NCI-H510A (cell line): Measurements from ENCODE around the gene MYL6B.
A peak's percentile ranks its signal among the peaks of the same experiment; 100 is the strongest.
"Not testable (repeated sequence)": the region's sequence is repeated elsewhere in the genome, so short reads cannot be mapped to it uniquely, and the experiment has no call there.

Experiments
- DNase-seq: peaks from one replicate; lab custom pipeline; 2025; lab: John Stamatoyannopoulos, UW

Gene MYL6B

DNA sequence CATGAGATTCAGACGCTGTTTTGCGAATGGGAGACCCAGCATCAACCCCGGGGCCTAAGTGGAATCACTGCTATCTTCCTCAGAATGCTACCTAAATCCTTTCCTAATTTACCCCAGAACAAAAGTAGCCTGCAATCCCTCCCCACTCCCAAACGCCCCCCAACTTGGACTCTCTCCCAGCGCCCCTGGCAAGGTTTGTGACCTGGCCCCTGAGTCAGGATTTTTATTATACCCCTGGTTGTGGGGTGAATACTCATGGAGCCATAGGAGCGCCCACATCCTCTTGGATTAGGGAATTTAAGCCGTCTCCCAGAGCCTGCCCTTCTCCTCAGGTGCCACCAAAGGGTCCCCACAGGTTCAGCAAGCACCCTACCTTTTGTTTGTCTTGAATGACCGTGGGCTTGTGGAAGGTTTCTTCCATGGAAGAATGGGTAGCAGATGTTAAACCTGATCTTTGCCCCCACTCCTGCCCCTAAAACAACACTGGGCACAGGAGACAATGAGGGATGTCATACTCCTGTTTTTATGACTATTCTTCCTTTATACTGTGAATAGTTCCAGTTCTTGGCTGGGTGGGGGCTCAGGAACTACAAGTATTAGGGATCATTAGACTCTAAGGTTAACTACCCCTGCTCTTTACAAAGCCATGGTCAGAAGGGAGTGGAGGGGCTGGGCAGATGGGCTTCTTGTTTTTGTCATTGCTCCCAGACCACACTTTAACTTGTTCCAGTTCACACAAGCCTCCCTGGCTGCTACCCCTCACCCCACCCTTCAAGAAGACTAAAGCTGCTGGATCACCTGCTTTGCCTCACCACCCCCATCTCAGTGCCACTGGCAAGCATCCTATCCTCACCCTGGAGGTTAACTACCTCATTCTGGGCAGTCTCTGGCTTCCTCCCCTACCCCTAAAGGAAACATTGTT lies 630 bp downstream of the MYL6B start:
- no peak for DNase-seq

DNA sequence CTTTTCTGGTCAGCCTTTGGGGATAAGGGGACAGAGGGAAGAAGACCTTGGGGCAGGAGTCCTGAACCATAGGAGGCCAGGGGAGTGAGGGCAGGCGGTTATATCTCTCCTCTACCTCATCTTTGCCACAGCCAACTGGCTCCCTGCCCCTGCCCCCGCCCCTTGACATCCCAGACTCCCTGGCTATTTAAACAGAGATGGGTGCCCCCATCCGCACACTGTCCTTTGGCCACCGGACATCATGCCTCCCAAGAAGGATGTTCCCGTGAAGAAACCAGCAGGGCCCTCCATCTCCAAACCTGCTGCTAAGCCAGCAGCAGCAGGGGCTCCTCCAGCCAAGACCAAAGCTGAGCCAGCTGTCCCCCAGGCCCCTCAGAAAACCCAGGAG lies 1.3 kb downstream of the MYL6B start:
- no peak for DNase-seq

DNA sequence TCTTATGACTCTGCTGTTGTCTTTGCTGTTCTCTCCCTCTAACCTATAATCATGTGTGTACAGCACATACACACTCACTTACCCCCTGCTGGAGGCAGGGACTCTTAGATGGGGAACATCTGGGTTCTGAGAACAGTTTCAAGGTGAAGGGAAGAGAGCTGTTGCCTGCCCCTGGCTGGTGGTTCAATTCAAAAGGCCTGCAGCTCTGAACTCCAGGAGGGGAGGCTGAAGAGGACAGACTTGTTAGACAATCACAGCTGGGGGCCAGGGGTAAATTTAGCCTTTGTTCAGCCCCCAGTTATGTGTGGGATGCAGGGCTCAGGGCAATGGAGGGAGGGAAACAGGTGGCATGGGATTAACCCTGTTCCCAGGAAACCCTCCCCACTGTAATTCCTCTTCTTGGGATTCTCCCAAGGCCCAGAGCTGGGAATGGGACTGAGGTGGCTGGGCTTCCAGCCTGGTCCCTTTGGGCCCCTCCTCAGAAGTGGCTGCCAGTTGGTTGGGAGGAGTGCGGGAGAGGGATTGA lies 1.9 kb downstream of the MYL6B start:
- DNase-seq, result no peak

DNA sequence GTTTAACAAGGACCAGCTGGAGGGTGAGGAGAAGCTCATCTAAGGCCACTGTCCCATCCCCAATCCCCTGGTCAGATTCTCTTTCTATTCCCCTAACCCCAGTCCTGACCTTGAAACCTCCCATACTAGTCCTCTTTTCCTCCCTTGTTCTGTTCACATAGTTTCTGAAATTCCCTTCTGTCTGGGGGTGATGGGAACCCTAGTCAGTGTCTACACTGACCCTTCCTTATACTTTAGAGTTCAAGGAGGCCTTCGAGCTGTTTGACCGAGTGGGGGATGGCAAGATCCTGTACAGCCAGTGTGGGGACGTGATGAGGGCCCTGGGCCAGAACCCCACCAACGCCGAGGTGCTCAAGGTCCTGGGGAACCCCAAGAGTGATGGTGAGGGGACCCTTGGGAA lies 2.4 kb downstream of the MYL6B start:
- DNase-seq, result no peak

DNA sequence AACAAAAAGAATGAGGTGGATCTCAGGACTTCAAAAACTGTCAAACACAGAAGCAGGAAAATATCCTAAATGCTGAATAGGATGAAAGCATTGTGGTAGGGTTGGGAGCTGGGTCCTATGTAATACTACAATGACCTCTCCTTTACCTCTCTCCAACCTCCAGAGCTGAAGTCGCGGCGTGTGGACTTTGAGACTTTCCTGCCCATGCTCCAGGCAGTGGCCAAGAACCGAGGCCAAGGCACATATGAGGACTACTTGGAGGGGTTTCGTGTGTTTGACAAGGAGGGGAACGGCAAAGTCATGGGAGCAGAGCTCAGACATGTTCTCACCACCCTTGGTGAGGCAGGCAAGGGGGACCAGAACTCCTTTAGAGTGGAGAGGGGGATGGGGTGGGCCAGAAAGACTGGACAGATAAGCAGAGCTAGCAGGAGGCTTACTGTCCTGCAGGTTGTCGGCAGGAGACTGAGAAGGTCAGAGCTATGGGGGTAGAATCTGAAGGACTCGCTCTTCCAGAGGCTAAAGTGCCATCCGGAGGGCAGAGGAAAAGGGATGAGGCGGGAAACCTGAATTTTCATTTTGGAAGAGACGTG lies 3.0 kb downstream of the MYL6B start:
- DNase-seq, result no peak

GRCh38 chr12:56156464-56157200 lies 4.2 kb downstream of the MYL6B start:
- not testable (repeated sequence) for DNase-seq

- peak; percentile 63 for DNase-seq
Observed at GRCh38 chr12:56157201-56158028, 5.0 kb downstream of the MYL6B start.

GRCh38 chr12:56158029-56158925 lies 5.9 kb downstream of the MYL6B start, which contains the start of gene MYL6:
MYL6 (plus strand) TSS chr12:56158359; CDS start chr12:56158402, 43 bp downstream.
- peak; percentile 97 for DNase-seq

GRCh38 chr12:56158926-56159461 lies 6.6 kb downstream of the MYL6B start:
- peak; percentile 21 for DNase-seq

DNA sequence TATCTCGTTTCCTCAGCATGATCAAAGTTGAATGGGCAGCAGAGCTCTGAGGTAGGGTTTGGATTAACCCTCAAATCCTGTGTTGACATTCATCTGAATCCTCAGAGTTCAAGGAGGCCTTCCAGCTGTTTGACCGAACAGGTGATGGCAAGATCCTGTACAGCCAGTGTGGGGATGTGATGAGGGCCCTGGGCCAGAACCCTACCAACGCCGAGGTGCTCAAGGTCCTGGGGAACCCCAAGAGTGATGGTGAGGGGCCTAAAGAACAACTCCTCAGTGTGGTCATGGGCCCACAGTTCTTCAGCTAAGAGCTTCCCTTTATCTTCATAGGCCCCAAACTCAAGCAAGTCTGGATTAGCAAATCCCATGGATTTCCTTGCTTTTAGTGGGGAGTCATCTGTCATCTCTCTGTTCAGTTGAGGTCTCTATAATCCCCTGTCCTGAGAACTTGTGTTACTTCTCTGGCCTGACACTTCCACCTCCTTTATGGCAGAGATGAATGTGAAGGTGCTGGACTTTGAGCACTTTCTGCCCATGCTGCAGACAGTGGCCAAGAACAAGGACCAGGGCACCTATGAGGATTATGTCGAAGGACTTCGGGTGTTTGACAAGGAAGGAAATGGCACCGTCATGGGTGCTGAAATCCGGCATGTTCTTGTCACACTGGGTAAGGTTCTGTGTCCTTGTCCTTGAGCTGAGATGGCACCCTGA lies 7.2 kb downstream of the MYL6B start:
- no peak for DNase-seq

- DNase-seq, result no peak
Observed at GRCh38 chr12:56160193-56160763, 7.9 kb downstream of the MYL6B start.

DNA sequence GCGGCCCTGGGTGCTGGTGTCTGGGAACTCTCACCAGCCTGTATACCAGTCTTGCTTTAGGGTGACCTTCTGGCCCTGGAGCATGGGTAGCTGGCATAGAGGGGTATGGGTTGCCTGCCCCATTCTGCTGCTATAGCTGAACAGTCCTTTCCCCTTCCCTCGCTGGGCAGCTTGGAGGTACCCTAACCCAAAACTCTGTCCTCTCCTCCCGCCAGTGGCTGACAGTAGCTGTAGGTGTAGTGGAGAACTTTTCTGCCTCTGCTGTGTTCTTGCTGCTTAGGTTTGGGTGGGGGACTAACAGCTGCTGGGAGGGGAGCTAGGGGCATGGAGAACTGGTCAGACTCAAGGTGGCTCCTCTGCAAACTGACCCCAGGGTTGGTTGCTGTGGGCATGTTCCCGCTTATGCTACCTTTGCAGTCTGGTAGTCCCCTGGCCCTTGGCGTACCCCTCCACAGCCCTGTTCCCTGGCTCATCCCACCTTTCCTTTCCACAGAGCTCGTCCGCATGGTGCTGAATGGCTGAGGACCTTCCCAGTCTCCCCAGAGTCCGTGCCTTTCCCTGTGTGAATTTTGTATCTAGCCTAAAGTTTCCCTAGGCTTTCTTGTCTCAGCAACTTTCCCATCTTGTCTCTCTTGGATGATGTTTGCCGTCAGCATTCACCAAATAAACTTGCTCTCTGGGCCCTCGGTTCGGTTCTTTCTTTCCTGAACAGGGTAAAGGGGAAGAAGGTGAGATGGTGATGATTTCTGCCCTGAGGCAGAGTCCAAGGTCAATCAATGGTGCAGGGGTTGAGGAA lies 8.7 kb downstream of the MYL6B start:
- no peak for DNase-seq

DNA sequence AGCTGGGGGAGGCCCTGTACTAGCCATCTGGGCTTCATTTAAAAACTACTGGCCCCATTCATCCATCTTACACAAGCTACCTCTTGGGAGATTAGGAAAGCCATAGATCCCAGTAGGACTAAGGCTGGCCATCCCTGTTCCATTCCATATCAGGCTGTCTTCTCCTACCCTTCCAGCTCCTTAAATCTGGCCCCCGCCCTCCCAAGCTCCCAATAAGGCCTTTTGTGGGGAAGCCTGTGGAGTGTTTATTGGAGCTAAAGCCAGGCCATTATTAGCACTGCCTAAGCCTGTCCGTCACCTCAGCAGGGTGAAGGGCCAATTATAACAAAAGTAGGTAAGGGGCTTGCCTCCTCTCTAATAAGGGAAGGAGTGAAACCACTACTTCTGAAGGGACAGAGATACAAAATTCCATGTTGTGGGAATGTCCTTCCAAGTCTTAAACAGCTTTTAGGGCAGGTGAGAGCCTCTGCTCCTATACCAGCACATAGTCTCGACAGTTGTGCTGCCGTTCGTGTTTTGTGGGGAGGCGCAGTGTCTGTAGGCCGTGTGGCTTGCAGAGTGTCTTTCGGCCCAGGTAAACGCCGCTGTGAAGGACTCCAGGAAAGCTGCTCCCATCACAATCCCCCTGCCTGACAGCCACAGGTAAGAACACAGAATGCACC lies 9.4 kb downstream of the MYL6B start:
- no peak for DNase-seq

- DNase-seq, result no peak
Observed at GRCh38 chr12:56162468-56163290, 10.3 kb downstream of the MYL6B start.

GRCh38 chr12:56163533-56164344 lies 11.4 kb downstream of the MYL6B start:
- DNase-seq, result no peak

GRCh38 chr12:56164345-56164729 lies 11.9 kb downstream of the MYL6B start:
- no peak for DNase-seq
